ENCODE results near the gene INPP5F. TPM values are rescaled to one million over a fixed set of nuclear protein-coding genes. Genes with fewer than 3 reads are reported as not detected.
"Not testable (repeated sequence)": the region's sequence is repeated elsewhere in the genome, so short reads cannot be mapped to it uniquely, and the experiment has no call there.

Gene INPP5F
- total and polyA plus RNA-seq, 2 experiments from 2014 or later, result 41.4 to 86.0 TPM

DNA sequence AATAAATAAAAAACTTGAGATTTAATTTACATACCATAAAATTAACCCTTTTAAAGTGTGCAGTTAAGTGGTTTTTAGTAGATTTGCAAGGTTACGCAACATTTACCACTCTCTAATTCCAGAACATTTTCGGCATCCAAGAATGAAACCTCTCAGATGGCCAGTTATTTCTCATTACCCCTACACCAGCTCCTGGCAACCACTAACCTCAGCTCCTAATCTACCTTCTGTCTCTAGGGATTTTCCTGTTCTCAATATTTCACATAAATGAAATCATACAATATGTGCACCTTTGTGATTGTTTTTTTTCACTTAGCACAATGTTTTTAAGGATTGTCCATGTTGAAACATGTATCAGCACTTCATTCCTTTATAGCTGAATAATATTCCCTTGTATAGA is 45.1 kb downstream of the INPP5F start (continued):
- TF ChIP-seq CTCF (conservative IDR thresholded peaks at IDR 0.05; ENCODE audit: low read depth in 2 of 2) (no peak), STAT1 (IDR thresholded peaks at IDR 0.05; ENCODE audit: unreplicated experiment) (no peak), EZH2phosphoT487 (IDR thresholded peaks at IDR 0.05; ENCODE audit: unreplicated experiment) (no peak), ZNF114 (CRISPR knock-in tag; IDR thresholded peaks at IDR 0.05) (no peak), ZNF331 (CRISPR knock-in tag; IDR thresholded peaks at IDR 0.05; ENCODE audit: low read depth) (no peak), REST (IDR thresholded peaks at IDR 0.05; ENCODE audit: unreplicated experiment) (no peak)

DNA sequence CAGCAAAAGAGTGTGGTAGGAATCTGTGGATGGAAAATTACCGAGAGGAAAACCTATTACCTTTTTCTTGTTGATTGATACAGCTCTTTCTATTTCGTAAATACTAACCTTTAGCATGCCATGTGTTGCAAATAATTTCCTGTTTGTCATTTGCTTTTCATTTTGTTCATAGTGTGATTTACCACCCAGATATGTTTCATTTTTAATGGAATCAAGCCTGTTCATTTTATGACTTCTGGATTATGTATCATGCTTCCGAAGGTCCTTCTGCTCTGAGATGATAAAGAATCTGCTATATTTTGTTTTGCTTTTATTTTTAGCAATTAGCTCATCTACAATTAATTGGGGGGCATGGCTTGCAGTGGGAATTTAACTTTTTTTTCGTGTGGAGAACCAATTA is 46.5 kb downstream of the INPP5F start:
- Histone ChIP-seq H3K4me3 (no peak overlapping the region), H3F3A (replicated peaks; ENCODE audit: low read depth) (no peaks in the 10 kb centered on the region), H3K9me2 (ENCODE audit: insufficient read depth) (no peaks in the 10 kb centered on the region), H3K36me3 (ENCODE audit: insufficient read depth) (no peaks in the 10 kb centered on the region), H3K4me2 (no peak overlapping the region), H3K27me3 (ENCODE audit: insufficient read depth) (no peaks in the 10 kb centered on the region), H3K27ac (ENCODE audit: low read depth) (no peak overlapping the region), H3K4me1 (ENCODE audit: insufficient read depth) (no peaks in the 10 kb centered on the region), H4K20me1 (replicated peaks; ENCODE audit: insufficient read depth) (no peaks in the 10 kb centered on the region), H2AFZ (no peak overlapping the region), H3K79me2 (replicated peaks; ENCODE audit: insufficient read depth) (no peaks in the 10 kb centered on the region)
- Mint-ChIP-seq H3K9me3 (no peaks in the 10 kb centered on the region), H3K4me1 (no peaks in the 10 kb centered on the region), H3K4me3 (no peak overlapping the region), H3K27ac (0 out of 2 replicates have a peak overlapping the region, but pooled peaks have one; percentile 17), H3K27me3 (ENCODE audit: insufficient read depth, low read depth, poor library complexity) (peaks cover 2% of the 10 kb centered on the region), H3K36me3 (ENCODE audit: low read depth) (no peaks in the 10 kb centered on the region)
- DNase-seq (ENCODE audit: low spot score) (no peak), ATAC-seq (no peak)
- TF ChIP-seq NANOG (IDR thresholded peaks at IDR 0.05; ENCODE audit: borderline replicate concordance) (no peak), ETS1 (IDR thresholded peaks at IDR 0.05) (no peak)

DNA sequence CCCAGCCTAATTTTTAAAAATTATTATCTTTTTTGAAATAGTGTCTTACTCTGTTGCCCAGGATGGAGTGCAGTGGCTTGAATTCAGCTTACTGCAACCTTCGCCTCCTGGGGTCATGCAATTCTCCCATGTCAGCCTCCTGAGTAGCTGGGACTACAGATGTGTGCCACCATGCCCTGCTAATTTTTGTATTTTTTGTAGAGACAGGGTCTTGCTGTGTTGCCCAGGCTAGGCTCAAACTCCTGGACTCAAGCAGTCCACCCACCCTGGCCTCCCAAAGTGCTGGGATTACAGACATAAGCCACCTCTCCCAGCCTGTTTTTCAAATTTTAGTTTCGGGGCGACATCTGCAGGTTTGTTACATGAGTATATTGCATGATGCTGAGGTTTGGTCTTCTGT is 47.2 kb downstream of the INPP5F start:
- not testable (repeated sequence) for H3K27ac Mint-ChIP-seq; H3K27me3 Mint-ChIP-seq (ENCODE audit: insufficient read depth, low read depth, poor library complexity); H3K9me3 Mint-ChIP-seq; H2AFZ ChIP-seq; H3K9me2 ChIP-seq (ENCODE audit: insufficient read depth); H3K79me2 ChIP-seq (replicated peaks; ENCODE audit: insufficient read depth); H3K27me3 ChIP-seq (ENCODE audit: insufficient read depth); H3K4me3 Mint-ChIP-seq; H3K36me3 Mint-ChIP-seq (ENCODE audit: low read depth); H3K27ac ChIP-seq (ENCODE audit: low read depth); H3K4me3 ChIP-seq; ATAC-seq; H3K4me1 Mint-ChIP-seq; H3F3A ChIP-seq (replicated peaks; ENCODE audit: low read depth); H4K20me1 ChIP-seq (replicated peaks; ENCODE audit: insufficient read depth); H3K4me2 ChIP-seq; DNase-seq (ENCODE audit: low spot score); H3K36me3 ChIP-seq (ENCODE audit: insufficient read depth); H3K4me1 ChIP-seq (ENCODE audit: insufficient read depth)
